Esophagus squamous epithelium (tissue), 4 donors: ENCODE results near the gene FAM107B.

ENCODE experiments used
- CTCF ChIP-seq, 6 experiments: fragments of 450-650 bp in 4 of 6; fragments of 200-600 bp in 2 of 6; sonication (generic) in 2 of 6; IDR thresholded peaks; one replicate each; pipeline ENCODE4 v1.5.1; 2016 to 2019; ENCODE audit warnings: antibody characterized with exemption in 6 of 6, mild to moderate bottlenecking in 4 of 6, moderate library complexity in 4 of 6
- POLR2A ChIP-seq, 4 donors: fragments of 450-650 bp; IDR thresholded peaks; one replicate each; pipeline ENCODE4 v1.6.1; 2017; ENCODE audit warnings: antibody characterized with exemption in 4 of 4, mild to moderate bottlenecking in 4 of 4, moderate library complexity in 3 of 4

GRCh38 chr10:14560791-14561765 lies 213.6 kb downstream of the FAM107B start:
- TF ChIP-seq CTCF (IDR thresholded peaks at IDR 0.05) (no peak), POLR2A (IDR thresholded peaks at IDR 0.05) (no peak)
